Immature natural killer cell (primary cell): ENCODE measurements around the gene REX1BD. TPM values are rescaled to one million over a fixed set of nuclear protein-coding genes. Genes with fewer than 3 reads are reported as not detected.

Source experiments
- DNase-seq, 3 donors: peaks; one replicate each; pipeline ENCODE4 v3.0.0; 2022; ENCODE audit warnings: mixed read lengths in 1 of 3
- H3K27ac Mint-ChIP-seq, 6 donors: one replicate each; pipeline ENCODE4 v1.8.0; 2020; ENCODE audit warnings: mixed read lengths in 6 of 6, mild to moderate bottlenecking in 5 of 6, inconsistent platforms in 4 of 6, moderate library complexity in 3 of 6
- H3K27me3 Mint-ChIP-seq, 3 donors: one replicate each; pipeline ENCODE4 v1.8.0; 2020 to 2021; ENCODE audit warnings: low read depth in 3 of 3, mild to moderate bottlenecking in 3 of 3, mixed read lengths in 3 of 3, moderate library complexity in 3 of 3, inconsistent platforms in 1 of 3
- H3K36me3 Mint-ChIP-seq, 3 donors: one replicate each; pipeline ENCODE4 v1.8.0; 2020; ENCODE audit warnings: mixed read lengths in 3 of 3, inconsistent platforms in 2 of 3, mild to moderate bottlenecking in 2 of 3
- H3K4me1 Mint-ChIP-seq, 2 donors: one replicate each; pipeline ENCODE4 v1.8.0; 2020; ENCODE audit warnings: inconsistent platforms in 2 of 2, mild to moderate bottlenecking in 2 of 2, mixed read lengths in 2 of 2, moderate library complexity in 1 of 2
- H3K4me3 Mint-ChIP-seq, 5 donors: one replicate each; pipeline ENCODE4 v1.8.0; 2020; ENCODE audit warnings: mild to moderate bottlenecking in 5 of 5, mixed read lengths in 5 of 5, inconsistent platforms in 3 of 5, moderate library complexity in 3 of 5
- H3K9me3 Mint-ChIP-seq, 6 donors: one replicate each; pipeline ENCODE4 v1.8.0; 2020; ENCODE audit warnings: mild to moderate bottlenecking in 6 of 6, mixed read lengths in 6 of 6, inconsistent platforms in 4 of 6, moderate library complexity in 3 of 6
- polyA plus RNA-seq, 3 donors: library from polyadenylated mRNA; unstranded; fragments of 300-500 nt; fragmentation: Illumina TruSeq; gene quantifications; one replicate each; pipeline ENCODE4 v1.2.3, GENCODE V29; 2021

Gene REX1BD
- polyA plus RNA-seq, 3 donors from 2014 or later = 123 to 175 (median 146) TPM

DNA sequence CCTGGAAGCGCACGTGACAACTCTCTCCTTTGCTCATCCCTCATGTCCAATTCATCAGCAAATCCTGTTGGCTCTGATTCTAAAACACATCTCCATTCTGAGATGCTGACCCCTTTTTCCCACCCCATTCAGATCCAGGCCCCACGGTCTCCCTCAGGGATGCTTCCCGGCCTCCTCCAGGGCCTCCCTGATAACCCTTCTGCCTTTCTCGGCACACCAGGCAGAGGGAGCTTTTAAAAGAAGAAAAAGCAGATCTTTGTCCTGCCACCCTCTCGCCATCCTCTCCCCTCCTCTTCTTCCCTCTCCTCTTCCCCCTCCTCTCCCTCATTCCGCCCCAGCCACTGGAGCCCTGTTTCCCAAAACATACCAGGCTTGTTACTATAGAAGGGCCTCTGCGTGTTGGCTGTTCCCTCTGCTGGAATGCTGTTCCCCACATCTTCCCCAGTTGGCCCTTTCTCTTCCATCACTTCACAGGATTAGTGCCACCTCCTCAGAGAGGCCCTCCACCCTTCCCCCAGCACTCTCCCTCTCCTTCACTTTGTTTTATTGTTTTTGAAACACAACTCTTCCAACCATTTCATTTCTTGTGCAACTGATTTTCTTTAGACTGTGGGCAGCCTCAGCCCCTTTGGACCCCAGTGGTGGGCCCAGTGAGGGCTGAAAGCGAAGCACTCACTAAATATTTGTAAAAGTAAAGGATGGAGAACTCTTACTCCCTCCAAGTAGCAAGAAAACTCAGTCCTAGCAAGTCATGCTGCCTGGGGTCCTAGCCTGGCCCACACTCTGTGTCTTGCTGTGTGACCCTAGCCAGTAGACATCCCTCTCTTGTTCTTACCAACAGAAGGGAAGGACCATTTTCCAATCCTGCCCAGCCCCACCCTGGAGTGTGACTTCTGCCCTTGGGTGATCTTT lies 20.5 kb downstream of the REX1BD start:
- Mint-ChIP-seq H3K4me3 (peak overlapping the region in 2 of 5 donors; percentile 40 to 50), H3K9me3 (no peaks in the 10 kb centered on the region), H3K36me3 (no peaks in the 10 kb centered on the region), H3K27ac (no peak overlapping the region), H3K27me3 (peaks cover 19 to 28% (median 24%) of the 10 kb centered on the region in 3 donors), H3K4me1 (peaks cover 5 to 17% of the 10 kb centered on the region in 2 donors)
- DNase-seq = no peak

GRCh38 chr19:18609717-18610051 lies 21.1 kb downstream of the REX1BD start:
- Mint-ChIP-seq H3K9me3 (no peaks in the 10 kb centered on the region), H3K27ac (no peak overlapping the region), H3K36me3 (no peaks in the 10 kb centered on the region), H3K27me3 (peaks cover 22 to 33% (median 24%) of the 10 kb centered on the region in 3 donors), H3K4me1 (peaks cover 5 to 19% of the 10 kb centered on the region in 2 donors), H3K4me3 (no peak overlapping the region)
- DNase-seq = no peak

- peaks cover 20 to 33% (median 23%) of the 10 kb centered on the region in 3 donors for H3K27me3 Mint-ChIP-seq
- no peak overlapping the region for H3K4me3 Mint-ChIP-seq
- H3K27ac Mint-ChIP-seq = no peak overlapping the region
- H3K4me1 Mint-ChIP-seq = peaks cover 5 to 19% of the 10 kb centered on the region in 2 donors
- DNase-seq = no peak
- no peaks in the 10 kb centered on the region for H3K36me3 Mint-ChIP-seq
- no peaks in the 10 kb centered on the region for H3K9me3 Mint-ChIP-seq
These were observed 21.6 kb downstream of the REX1BD start for GRCh38 chr19:18610245-18610555.

- Mint-ChIP-seq H3K27me3 (peaks cover 17 to 34% (median 22%) of the 10 kb centered on the region in 3 donors), H3K36me3 (no peaks in the 10 kb centered on the region), H3K27ac (no peak overlapping the region), H3K4me3 (peak overlapping the region in 3 of 5 donors; percentile 25 to 56 (median 35)), H3K9me3 (no peaks in the 10 kb centered on the region), H3K4me1 (peaks cover 5 to 15% of the 10 kb centered on the region in 2 donors)
- no peak for DNase-seq
These were observed 22.1 kb downstream of the REX1BD start for GRCh38 chr19:18610556-18611326.

GRCh38 chr19:18611327-18612050 lies 22.9 kb downstream of the REX1BD start:
- Mint-ChIP-seq H3K36me3 (no peaks in the 10 kb centered on the region), H3K9me3 (no peaks in the 10 kb centered on the region), H3K4me3 (peak overlapping the region; percentile 25 to 73 (median 56)), H3K4me1 (peaks cover 5 to 15% of the 10 kb centered on the region in 2 donors), H3K27me3 (peaks cover 17 to 41% (median 22%) of the 10 kb centered on the region in 3 donors), H3K27ac (no peak overlapping the region)
- DNase-seq = no peak

- Mint-ChIP-seq H3K4me3 (peak overlapping the region; percentile 40 to 77 (median 69)), H3K4me1 (peaks cover 5 to 15% of the 10 kb centered on the region in 2 donors), H3K9me3 (no peaks in the 10 kb centered on the region), H3K36me3 (no peaks in the 10 kb centered on the region), H3K27me3 (peaks cover 17 to 43% (median 21%) of the 10 kb centered on the region in 3 donors), H3K27ac (no peak overlapping the region)
- no peak for DNase-seq
These were observed 23.6 kb downstream of the REX1BD start for GRCh38 chr19:18612051-18612771.

DNA sequence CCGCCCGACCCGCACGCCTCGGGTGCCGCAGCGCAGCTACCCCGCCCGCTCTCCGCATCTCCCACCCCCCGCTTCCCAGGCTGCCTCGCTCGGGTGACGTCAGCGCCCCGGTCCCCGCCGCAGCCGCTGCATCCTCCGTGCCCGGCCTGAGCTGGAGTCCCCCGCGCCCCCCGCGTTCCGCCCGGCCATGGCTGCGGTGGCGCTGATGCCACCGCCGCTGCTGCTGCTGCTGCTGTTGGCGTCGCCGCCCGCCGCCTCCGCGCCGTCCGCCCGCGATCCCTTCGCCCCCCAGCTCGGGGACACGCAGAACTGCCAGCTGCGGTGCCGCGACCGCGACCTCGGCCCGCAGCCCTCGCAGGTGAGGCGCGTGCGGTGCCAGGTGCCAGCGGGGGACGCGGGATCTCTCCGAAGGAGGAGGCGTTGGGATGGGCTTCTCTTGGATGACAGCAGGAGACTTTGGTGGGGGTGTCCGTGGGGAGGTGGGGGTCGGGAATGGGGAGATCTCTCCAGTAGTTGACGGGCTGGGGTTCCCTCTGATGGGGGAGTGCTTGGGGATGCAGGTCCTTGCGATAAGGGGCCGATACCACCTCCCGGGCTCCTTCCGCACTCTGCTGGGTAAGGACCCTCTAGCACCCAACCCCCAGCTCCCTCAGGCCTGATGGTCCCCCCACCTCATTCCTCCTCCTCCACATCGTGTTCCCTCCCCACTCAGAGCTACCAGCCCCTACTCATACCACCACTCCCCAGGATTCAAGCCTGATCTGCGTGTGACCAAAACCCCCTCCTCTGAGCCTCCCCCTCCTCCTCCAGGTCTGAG lies 24.4 kb downstream of the REX1BD start, which contains the start of gene TMEM59L:
Gene TMEM59L (plus strand): TSS at position 99 of the 817 bp plus-strand sequence. CDS start 89 bp downstream, at position 188.
- Mint-ChIP-seq H3K27me3 (peaks cover 21 to 41% (median 28%) of the 10 kb centered on the region in 3 donors), H3K4me3 (peak within 1 kb of the TSS; percentile 40 to 77 (median 69)), H3K9me3 (no peaks in the 10 kb centered on the region), H3K27ac (peak within 1 kb of the TSS in 1 of 6 donors; percentile 35), H3K36me3 (no peaks in the 10 kb centered on the region), H3K4me1 (peaks cover 5 to 15% of the 10 kb centered on the region in 2 donors)
- peak; percentile 34 to 40 (median 39) for DNase-seq

GRCh38 chr19:18613589-18614234 lies 25.1 kb downstream of the REX1BD start:
- H3K36me3 Mint-ChIP-seq = no peaks in the 10 kb centered on the region
- peak overlapping the region in 3 of 5 donors; percentile 30 to 64 (median 58) for H3K4me3 Mint-ChIP-seq
- no peaks in the 10 kb centered on the region for H3K9me3 Mint-ChIP-seq
- peak overlapping the region in 1 of 6 donors; percentile 35 for H3K27ac Mint-ChIP-seq
- H3K4me1 Mint-ChIP-seq = peaks cover 5 to 15% of the 10 kb centered on the region in 2 donors
- no peak for DNase-seq
- peaks cover 20 to 39% (median 26%) of the 10 kb centered on the region in 3 donors for H3K27me3 Mint-ChIP-seq

GRCh38 chr19:18616023-18616422 lies 27.4 kb downstream of the REX1BD start:
- Mint-ChIP-seq H3K27me3 (peaks cover 13 to 29% (median 20%) of the 10 kb centered on the region in 3 donors), H3K4me1 (peaks cover 3 to 14% of the 10 kb centered on the region in 2 donors), H3K9me3 (no peaks in the 10 kb centered on the region), H3K36me3 (no peaks in the 10 kb centered on the region), H3K4me3 (no peak overlapping the region), H3K27ac (no peak overlapping the region)
- no peak for DNase-seq

- H3K9me3 Mint-ChIP-seq = no peaks in the 10 kb centered on the region
- H3K27me3 Mint-ChIP-seq = peaks cover 11 to 23% (median 18%) of the 10 kb centered on the region in 3 donors
- H3K4me1 Mint-ChIP-seq = peaks cover 0 to 4% of the 10 kb centered on the region in 2 donors
- no peak for DNase-seq
- H3K4me3 Mint-ChIP-seq = no peak overlapping the region
- H3K27ac Mint-ChIP-seq = no peak overlapping the region
- H3K36me3 Mint-ChIP-seq = no peaks in the 10 kb centered on the region
These were observed 29.0 kb downstream of the REX1BD start for GRCh38 chr19:18617562-18617961.

- Mint-ChIP-seq H3K36me3 (no peaks in the 10 kb centered on the region), H3K27ac (no peak overlapping the region), H3K4me3 (no peak overlapping the region), H3K4me1 (peaks cover 0 to 2% of the 10 kb centered on the region in 2 donors), H3K27me3 (peaks cover 11 to 20% (median 18%) of the 10 kb centered on the region in 3 donors), H3K9me3 (no peaks in the 10 kb centered on the region)
- no peak for DNase-seq
These were observed 29.6 kb downstream of the REX1BD start for GRCh38 chr19:18618236-18618635.

GRCh38 chr19:18620311-18620710 lies 31.7 kb downstream of the REX1BD start:
- no peak overlapping the region for H3K4me3 Mint-ChIP-seq
- peaks cover 10 to 12% (median 10%) of the 10 kb centered on the region in 3 donors for H3K27me3 Mint-ChIP-seq
- no peak for DNase-seq
- H3K9me3 Mint-ChIP-seq = no peaks in the 10 kb centered on the region
- H3K27ac Mint-ChIP-seq = no peak overlapping the region
- no peaks in the 10 kb centered on the region for H3K4me1 Mint-ChIP-seq
- no peaks in the 10 kb centered on the region for H3K36me3 Mint-ChIP-seq
